22Rv1 (cell line): ENCODE measurements around the gene WDR72.

ENCODE experiments used
- H3K27ac ChIP-seq: fragments of 450-650 bp; 2 replicates; pipeline ENCODE4 v1.5.1; 2017
- ZFX ChIP-seq: fragments of 450-650 bp; IDR thresholded peaks from 2 replicates; pipeline ENCODE4 v1.6.1; 2017; ENCODE audit warnings: antibody characterized with exemption, borderline replicate concordance
- TF ChIP-seq, protein P1 (sequence below): fragments of 450-650 bp; IDR thresholded peaks from 2 replicates; pipeline ENCODE4 v1.5.1; 2017; ENCODE audit warnings: mild to moderate bottlenecking

WDR72 gene

DNA sequence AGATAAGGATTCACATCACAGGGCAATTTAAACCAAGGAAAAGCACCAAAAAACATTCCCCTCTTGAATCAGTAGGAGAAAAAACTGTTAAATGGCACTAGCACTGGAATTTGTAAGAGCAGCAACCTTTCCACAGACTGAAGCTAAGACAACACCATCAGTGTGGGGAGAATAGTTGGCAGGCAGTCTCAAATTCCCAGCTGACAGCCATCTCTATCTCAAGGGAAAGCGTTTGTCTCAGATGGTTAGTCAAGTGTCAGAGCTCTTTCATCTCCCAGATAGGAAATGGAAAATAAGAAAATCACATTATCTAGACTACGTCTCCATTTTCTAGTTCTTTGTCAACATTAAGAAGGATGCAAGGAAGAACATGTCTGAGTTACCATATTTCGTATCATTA is 228.7 kb downstream of the WDR72 start:
- H3K27ac ChIP-seq: no peak overlapping the region
- TF ChIP-seq ZFX: no peak
- TF ChIP-seq, protein P1, sequence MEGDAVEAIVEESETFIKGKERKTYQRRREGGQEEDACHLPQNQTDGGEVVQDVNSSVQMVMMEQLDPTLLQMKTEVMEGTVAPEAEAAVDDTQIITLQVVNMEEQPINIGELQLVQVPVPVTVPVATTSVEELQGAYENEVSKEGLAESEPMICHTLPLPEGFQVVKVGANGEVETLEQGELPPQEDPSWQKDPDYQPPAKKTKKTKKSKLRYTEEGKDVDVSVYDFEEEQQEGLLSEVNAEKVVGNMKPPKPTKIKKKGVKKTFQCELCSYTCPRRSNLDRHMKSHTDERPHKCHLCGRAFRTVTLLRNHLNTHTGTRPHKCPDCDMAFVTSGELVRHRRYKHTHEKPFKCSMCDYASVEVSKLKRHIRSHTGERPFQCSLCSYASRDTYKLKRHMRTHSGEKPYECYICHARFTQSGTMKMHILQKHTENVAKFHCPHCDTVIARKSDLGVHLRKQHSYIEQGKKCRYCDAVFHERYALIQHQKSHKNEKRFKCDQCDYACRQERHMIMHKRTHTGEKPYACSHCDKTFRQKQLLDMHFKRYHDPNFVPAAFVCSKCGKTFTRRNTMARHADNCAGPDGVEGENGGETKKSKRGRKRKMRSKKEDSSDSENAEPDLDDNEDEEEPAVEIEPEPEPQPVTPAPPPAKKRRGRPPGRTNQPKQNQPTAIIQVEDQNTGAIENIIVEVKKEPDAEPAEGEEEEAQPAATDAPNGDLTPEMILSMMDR: no peak

DNA sequence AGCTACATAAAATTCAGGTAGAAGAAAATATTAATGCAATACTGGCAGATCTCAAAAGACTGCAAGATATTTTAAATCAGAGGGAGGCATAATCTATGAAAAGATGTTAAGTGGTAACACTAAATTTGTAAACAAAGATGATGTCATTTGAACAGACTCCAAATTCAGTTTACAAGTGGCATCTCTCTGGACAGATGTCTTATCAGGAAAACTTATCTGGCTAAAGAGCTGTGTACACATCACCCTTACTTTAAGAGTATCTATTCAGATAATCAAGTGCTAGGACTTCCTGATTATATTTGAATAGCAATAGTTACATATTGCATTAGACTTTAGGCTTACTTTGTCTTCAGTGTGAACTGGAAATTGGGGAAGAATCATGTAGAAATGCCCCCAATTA is 231.5 kb downstream of the WDR72 start:
- TF ChIP-seq, protein P1: no peak
- no peak for TF ChIP-seq ZFX
- no peak overlapping the region for H3K27ac ChIP-seq

DNA sequence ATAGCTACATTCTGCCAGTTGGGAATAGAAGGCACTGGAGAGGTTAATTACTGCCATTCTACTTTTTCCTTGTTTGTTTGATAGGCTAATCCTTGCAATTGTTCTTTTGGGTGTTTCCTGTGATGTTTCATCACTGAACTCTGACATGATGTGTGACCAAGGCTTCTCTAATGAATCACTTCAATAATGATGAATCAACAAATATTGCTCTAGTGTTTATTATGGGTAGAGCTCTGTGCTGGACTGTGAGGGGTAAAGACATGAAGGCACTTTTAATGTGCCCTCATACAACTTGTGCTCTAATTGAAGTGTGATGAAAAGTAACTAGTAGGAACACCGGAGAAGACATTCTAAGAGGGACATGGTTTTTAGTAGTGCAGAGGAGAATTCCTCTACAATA is 233.6 kb downstream of the WDR72 start:
- TF ChIP-seq, protein P1: no peak
- no peak for TF ChIP-seq ZFX
- H3K27ac ChIP-seq: no peak overlapping the region

DNA sequence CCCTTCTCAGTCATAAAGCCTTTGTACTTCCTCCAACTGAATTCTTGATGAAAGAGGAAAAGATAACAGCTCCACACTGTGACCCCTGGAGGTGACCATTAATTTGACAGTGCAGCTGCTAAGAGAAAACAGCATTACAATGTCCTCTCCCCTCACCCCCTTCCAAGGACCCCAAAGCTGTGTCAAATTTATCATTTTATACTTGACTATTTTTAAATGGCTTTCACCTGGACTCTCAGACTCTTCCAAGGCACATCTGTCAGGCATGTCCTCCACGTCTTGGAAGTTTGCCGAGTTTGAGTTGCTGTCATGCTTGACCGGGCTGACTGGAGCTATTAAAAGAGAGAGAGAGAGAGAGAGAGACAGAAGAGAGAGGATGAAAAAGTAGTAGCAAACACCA is 236.5 kb downstream of the WDR72 start:
- TF ChIP-seq, protein P1: no peak
- TF ChIP-seq ZFX: no peak
- no peak overlapping the region for H3K27ac ChIP-seq

DNA sequence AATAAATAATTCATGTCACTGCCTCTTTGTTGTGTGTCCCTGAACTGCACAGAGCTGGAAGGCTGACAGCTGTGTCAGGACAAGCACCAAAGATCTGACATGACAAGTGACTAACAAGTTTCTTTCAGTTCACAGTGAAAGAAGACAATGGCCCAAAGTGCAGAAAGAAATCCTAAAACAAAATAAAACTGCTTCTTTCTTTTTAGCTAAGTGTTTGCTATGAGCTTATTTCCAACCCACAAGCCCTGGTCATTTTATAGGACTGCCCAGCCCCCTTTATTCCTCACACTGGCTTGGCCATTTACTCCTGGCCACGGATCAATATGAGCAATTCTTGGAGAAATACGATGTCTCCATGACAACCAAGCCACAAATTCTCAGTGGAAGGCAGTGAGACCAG is 238.5 kb downstream of the WDR72 start:
- TF ChIP-seq ZFX: no peak
- TF ChIP-seq, protein P1: no peak
- H3K27ac ChIP-seq: no peak overlapping the region

DNA sequence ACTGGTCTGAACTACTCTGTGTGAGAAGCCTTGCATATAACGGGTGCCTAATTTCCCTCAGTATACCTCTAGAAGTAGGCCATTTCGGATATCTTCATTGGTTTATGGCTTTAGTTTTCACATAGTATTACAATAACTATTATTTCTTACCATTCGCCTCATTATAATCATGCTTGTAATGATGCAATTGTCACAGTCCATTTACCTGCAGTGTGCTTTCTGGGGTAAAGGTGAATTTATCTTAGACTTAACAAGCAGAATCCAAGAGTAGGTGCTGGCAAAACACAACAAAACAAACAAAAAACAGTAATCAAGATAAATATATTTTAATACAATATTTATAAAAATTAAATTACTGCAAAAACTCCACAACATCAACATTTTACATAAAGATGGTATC is 246.0 kb downstream of the WDR72 start:
- no peak overlapping the region for H3K27ac ChIP-seq

DNA sequence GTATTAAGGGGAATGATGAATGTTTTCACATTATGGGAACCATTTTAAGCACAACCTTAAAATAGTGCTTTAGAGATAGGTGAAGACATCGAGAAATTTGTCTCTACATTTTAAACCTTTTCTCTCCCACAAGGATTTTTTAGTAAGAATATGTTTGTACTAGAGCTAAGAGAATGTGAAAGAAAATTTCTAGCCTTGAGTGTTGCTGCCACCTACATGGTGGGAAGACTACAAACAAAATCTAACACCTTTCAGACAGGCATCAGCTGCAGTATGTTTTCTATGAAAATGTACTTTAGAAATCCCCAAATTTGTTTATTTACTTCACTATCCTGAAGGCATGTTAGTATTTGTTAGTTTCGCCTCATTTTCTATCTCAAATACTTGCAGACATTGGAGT is 247.4 kb downstream of the WDR72 start:
- H3K27ac ChIP-seq: no peak overlapping the region
- TF ChIP-seq ZFX: no peak
- TF ChIP-seq, protein P1: no peak

More for the DNA sequence above, 246.0 kb downstream of the WDR72 start:
- TF ChIP-seq ZFX: no peak
- TF ChIP-seq, protein P1: no peak
